Suprapubic skin (tissue), 4 donors: ENCODE results near the gene CENPO.

ENCODE experiments used
- CTCF ChIP-seq, 2 donors: fragments of 200-600 bp in 1 of 2; fragments of 450-650 bp in 1 of 2; sonication (generic) in 1 of 2; IDR thresholded peaks; one replicate each; pipeline ENCODE4 v1.5.1; 2016 to 2019; ENCODE audit warnings: antibody characterized with exemption in 2 of 2, mild to moderate bottlenecking in 1 of 2, moderate library complexity in 1 of 2
- POLR2A ChIP-seq, 2 donors: fragments of 450-650 bp; IDR thresholded peaks; one replicate each; pipeline ENCODE4 v1.6.1; 2017; ENCODE audit warnings: antibody characterized with exemption in 2 of 2, mild to moderate bottlenecking in 2 of 2, moderate library complexity in 2 of 2
- POLR2AphosphoS5 ChIP-seq, 3 donors: sonication (generic); formaldehyde crosslinking; IDR thresholded peaks; one replicate each; pipeline ENCODE4 v1.6.1; 2017; ENCODE audit warnings: antibody characterized with exemption in 3 of 3

GRCh38 chr2:24837996-24838513 lies 44.8 kb downstream of the CENPO start:
- TF ChIP-seq CTCF (IDR thresholded peaks at IDR 0.05): no peak
- no peak for TF ChIP-seq POLR2AphosphoS5 (IDR thresholded peaks at IDR 0.05)
- TF ChIP-seq POLR2A (IDR thresholded peaks at IDR 0.05): no peak
